SU-DHL-6 (cell line): ENCODE results near the gene FKBP1A.

ENCODE experiments used
- H2AFZ ChIP-seq: fragments of 200-600 bp; sonication (generic); 2 replicates; pipeline ENCODE4 v1.6.1; 2014; ENCODE audit warnings: low read depth, mild to moderate bottlenecking, moderate library complexity, mixed read lengths, antibody characterized with exemption, low read length; ENCODE audit not compliant: severe bottlenecking
- H3F3A ChIP-seq: fragments of 200-600 bp; shearing (Covaris generic); 2 replicates; pipeline ENCODE4 v1.6.0; 2016; ENCODE audit warnings: antibody characterized with exemption, mild to moderate bottlenecking; ENCODE audit not compliant: insufficient read depth
- H3K27ac ChIP-seq: fragments of 200-600 bp; sonication (generic); 2 replicates; pipeline ENCODE4 v1.5.1; 2016; ENCODE audit warnings: low read depth, mild to moderate bottlenecking, low read length, moderate library complexity, mixed read lengths
- H3K27me3 ChIP-seq: fragments of 200-600 bp; sonication (generic), shearing (Covaris generic); 2 replicates; pipeline ENCODE4 v1.6.0; 2014; ENCODE audit warnings: mild to moderate bottlenecking, low read length
- H3K36me3 ChIP-seq: fragments of 200-600 bp; sonication (generic); 2 replicates; pipeline ENCODE4 v1.6.1; 2014; ENCODE audit warnings: mild to moderate bottlenecking, low read length, mixed read lengths
- H3K4me2 ChIP-seq: fragments of 300-600, 200-600 bp; shearing (Covaris generic), sonication (generic); 2 replicates; pipeline ENCODE4 v1.6.0; 2014; ENCODE audit warnings: low read length, low read depth, mild to moderate bottlenecking; ENCODE audit not compliant: poor library complexity, severe bottlenecking
- H3K4me3 ChIP-seq: fragments of 200-600 bp; sonication (generic); 2 replicates; pipeline ENCODE4 v1.5.1; 2014; ENCODE audit warnings: antibody characterized with exemption, low read length, mild to moderate bottlenecking, mixed read lengths; ENCODE audit not compliant: insufficient read depth, poor library complexity, severe bottlenecking
- H3K79me2 ChIP-seq: fragments of 200-600 bp; sonication (generic); 2 replicates; pipeline ENCODE4 v1.6.1; 2014; ENCODE audit warnings: mild to moderate bottlenecking, low read length, moderate library complexity; ENCODE audit not compliant: insufficient read depth
- H3K9ac ChIP-seq: fragments of 200-600 bp; sonication (generic); 2 replicates; pipeline ENCODE4 v1.7.0; 2014; ENCODE audit warnings: mild to moderate bottlenecking, low read length
- H3K9me2 ChIP-seq: fragments of 200-600 bp; sonication (generic); replicated peaks from 2 replicates; pipeline ENCODE4 v1.6.1; 2014; ENCODE audit warnings: low read length; ENCODE audit not compliant: insufficient read depth
- H3K9me3 ChIP-seq: fragments of 200-600 bp; sonication (generic); 2 replicates; pipeline ENCODE4 v1.6.1; 2014; ENCODE audit warnings: low read length, mixed read lengths; ENCODE audit not compliant: insufficient read depth
- H4K20me1 ChIP-seq: fragments of 200-600 bp; sonication (generic); 2 replicates; pipeline ENCODE4 v1.6.1; 2014; ENCODE audit warnings: low read depth, mild to moderate bottlenecking, antibody characterized with exemption, low read length, moderate library complexity, mixed read lengths
- CTCF ChIP-seq: fragments of 200-600 bp; sonication (generic); IDR thresholded peaks from one replicate; pipeline ENCODE4 v1.5.1; 2017; ENCODE audit warnings: antibody characterized with exemption, mild to moderate bottlenecking, low read length, moderate library complexity; ENCODE audit not compliant: insufficient read depth, poor library complexity, severe bottlenecking
- EZH2phosphoT487 ChIP-seq: fragments of 200-600 bp; sonication (generic), shearing (Covaris generic); conservative IDR thresholded peaks from 2 replicates; pipeline ENCODE4 v1.6.1; 2018; ENCODE audit warnings: mild to moderate bottlenecking, antibody characterized with exemption, low read length, moderate library complexity, mixed read lengths

Gene FKBP1A

GRCh38 chr20:1324598-1325172, 68.2 kb downstream of the FKBP1A start:
- H4K20me1 ChIP-seq: no peaks in the 10 kb centered on the region
- no peaks in the 10 kb centered on the region for H3K36me3 ChIP-seq
- no peaks in the 10 kb centered on the region for H3K9me3 ChIP-seq
- peak overlapping the region; percentile 90 for H3K9ac ChIP-seq
- H3K4me3 ChIP-seq: peak overlapping the region; percentile 87
- H3K9me2 ChIP-seq: no peaks in the 10 kb centered on the region
- H3K27ac ChIP-seq: no peak overlapping the region
- H3K79me2 ChIP-seq: peaks cover 43% of the 10 kb centered on the region
- no peaks in the 10 kb centered on the region for H3F3A ChIP-seq
- peak overlapping the region; percentile 82 for H3K4me2 ChIP-seq
- H3K27me3 ChIP-seq: no peaks in the 10 kb centered on the region
- TF ChIP-seq EZH2phosphoT487 (no peak), CTCF (no peak)
- peak overlapping the region; percentile 64 for H2AFZ ChIP-seq

DNA sequence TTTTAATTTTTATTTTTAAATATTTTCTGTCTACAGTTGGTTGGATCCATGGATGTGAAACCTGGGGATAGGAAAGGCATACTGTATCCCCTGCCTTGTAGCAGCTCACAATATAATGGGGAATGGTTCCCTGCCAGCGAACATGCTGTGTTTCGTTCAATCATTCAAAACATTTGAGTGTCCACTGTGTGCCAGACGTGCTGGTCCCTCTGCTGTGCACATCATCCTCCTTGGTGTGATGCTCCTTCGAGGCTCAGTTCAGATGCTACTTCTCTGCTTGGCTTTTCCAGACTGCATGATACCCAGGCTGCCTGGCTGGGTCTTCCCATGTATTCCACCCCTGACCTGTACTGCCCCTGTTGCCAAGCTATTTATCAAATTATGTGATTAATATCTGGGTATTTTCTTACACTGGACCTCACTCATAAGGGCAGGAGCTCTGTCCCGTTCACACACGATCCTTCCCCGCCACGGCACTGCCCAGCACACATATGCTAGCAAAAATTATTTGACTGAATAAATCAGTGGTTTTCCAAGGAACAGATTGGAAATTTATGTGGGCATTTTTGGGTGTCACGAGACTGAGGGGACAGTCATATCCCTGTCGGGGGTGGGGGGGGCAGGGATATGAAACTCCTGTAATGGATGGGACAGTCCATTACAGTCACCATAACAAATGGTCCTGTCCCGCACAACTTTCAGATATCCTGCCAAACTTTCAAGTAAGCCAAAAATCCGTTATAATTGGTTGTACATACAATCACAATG, 68.8 kb downstream of the FKBP1A start:
- H3K27ac ChIP-seq: no peak overlapping the region
- peak overlapping the region; percentile 82 for H3K4me2 ChIP-seq
- H2AFZ ChIP-seq: peak overlapping the region; percentile 64

GRCh38 chr20:1323256-1323655, 69.6 kb downstream of the FKBP1A start:
- no peak overlapping the region for H3K4me3 ChIP-seq

More for the DNA sequence above, 68.8 kb downstream of the FKBP1A start:
- TF ChIP-seq CTCF: no peak
- TF ChIP-seq EZH2phosphoT487: no peak
- Histone ChIP-seq H3K27me3 (no peaks in the 10 kb centered on the region), H3K79me2 (peaks cover 36% of the 10 kb centered on the region), H3K4me3 (no peak overlapping the region), H3K9ac (peak overlapping the region; percentile 90), H3F3A (no peaks in the 10 kb centered on the region), H3K9me3 (no peaks in the 10 kb centered on the region), H4K20me1 (no peaks in the 10 kb centered on the region), H3K36me3 (no peaks in the 10 kb centered on the region), H3K9me2 (no peaks in the 10 kb centered on the region)

More at GRCh38 chr20:1323256-1323655, 69.6 kb downstream of the FKBP1A start:
- Histone ChIP-seq H3K79me2 (peaks cover 30% of the 10 kb centered on the region), H3K27me3 (no peaks in the 10 kb centered on the region), H3K36me3 (no peaks in the 10 kb centered on the region), H3K9me2 (no peaks in the 10 kb centered on the region), H3K9ac (no peak overlapping the region), H3K9me3 (no peaks in the 10 kb centered on the region), H2AFZ (no peak overlapping the region), H3F3A (no peaks in the 10 kb centered on the region), H3K27ac (no peak overlapping the region), H3K4me2 (no peak overlapping the region), H4K20me1 (no peaks in the 10 kb centered on the region)
- TF ChIP-seq CTCF (no peak), EZH2phosphoT487 (no peak)
